ENCODE data around the gene EMILIN1.
A peak's percentile ranks its signal among the peaks of the same experiment; 100 is the strongest.
"Not testable (repeated sequence)": the region's sequence is repeated elsewhere in the genome, so short reads cannot be mapped to it uniquely, and the experiment has no call there.

Gene EMILIN1

DNA sequence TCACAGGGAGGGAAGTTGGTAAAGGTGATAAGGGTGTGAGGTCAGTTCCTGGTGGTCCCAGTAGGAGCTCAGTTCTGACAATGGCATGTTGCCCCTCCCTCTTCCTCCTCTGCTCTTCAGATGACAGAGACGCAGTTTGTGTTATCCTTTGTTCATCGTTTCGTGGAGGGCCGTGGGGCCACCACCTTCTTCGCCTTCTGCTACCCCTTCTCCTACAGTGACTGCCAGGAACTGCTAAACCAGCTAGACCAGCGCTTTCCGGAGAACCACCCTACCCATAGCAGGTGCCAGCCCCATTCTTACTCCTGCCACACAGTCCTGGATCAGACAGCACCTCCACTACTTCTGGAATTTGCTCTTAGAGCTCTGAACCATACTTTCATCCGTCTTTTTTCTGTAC is 24.6 kb upstream of the EMILIN1 start:
- DNase-seq (ENCODE audit: extremely low read depth in 1 of 2, low read depth in 1 of 2): no peak

- DNase-seq (ENCODE audit: extremely low read depth in 1 of 2, low read depth in 1 of 2): no peak
Measured at GRCh38 chr2:27054721-27055120, 23.7 kb upstream of the EMILIN1 start.

DNA sequence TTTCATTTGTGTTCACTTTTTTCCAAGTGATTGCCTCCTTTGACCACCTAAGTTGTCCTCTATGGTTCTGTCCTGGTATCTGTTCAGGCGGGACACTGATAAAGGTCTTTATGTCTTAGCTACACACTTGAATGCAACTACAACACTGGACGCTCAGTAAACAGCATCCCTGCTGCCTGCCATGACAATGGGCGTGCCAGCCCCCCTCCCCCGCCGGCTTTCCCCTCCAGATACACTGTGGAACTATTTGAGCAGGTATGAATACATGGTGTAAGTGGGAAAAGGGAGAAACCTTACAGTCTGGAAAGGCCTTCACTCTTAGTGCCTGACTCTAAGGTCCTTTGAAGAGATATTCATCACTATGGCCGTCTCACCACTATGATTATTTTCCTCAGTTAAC is 21.2 kb upstream of the EMILIN1 start:
- DNase-seq (ENCODE audit: extremely low read depth in 1 of 2, low read depth in 1 of 2): no peak

DNA sequence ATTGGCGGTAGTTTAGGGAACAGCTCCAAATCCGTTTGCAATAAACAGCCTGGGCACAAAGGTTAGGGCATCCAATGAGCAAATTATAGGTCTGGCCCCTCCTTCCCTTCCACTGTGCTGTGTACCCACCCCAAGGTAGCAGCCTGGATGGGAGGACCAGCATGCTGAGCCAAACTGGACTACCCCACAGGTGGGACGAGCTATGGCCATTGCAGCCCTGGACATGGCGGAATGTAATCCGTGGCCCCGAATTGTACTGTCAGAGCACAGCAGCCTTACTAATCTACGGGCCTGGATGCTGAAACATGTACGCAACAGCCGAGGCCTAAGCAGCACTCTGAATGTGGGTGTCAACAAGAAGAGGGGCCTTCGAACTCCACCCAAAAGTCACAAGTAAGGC is 20.2 kb upstream of the EMILIN1 start:
- no peak for DNase-seq (ENCODE audit: extremely low read depth in 1 of 2, low read depth in 1 of 2)

- DNase-seq (ENCODE audit: extremely low read depth in 1 of 2, low read depth in 1 of 2): no peak
Measured at GRCh38 chr2:27059141-27059820, 19.1 kb upstream of the EMILIN1 start.

- DNase-seq (ENCODE audit: extremely low read depth in 1 of 2, low read depth in 1 of 2): no peak
Measured at GRCh38 chr2:27060323-27060722, 18.1 kb upstream of the EMILIN1 start.

- no peak for DNase-seq (ENCODE audit: extremely low read depth in 1 of 2, low read depth in 1 of 2)
Measured at GRCh38 chr2:27065128-27065527, 13.3 kb upstream of the EMILIN1 start.

DNA sequence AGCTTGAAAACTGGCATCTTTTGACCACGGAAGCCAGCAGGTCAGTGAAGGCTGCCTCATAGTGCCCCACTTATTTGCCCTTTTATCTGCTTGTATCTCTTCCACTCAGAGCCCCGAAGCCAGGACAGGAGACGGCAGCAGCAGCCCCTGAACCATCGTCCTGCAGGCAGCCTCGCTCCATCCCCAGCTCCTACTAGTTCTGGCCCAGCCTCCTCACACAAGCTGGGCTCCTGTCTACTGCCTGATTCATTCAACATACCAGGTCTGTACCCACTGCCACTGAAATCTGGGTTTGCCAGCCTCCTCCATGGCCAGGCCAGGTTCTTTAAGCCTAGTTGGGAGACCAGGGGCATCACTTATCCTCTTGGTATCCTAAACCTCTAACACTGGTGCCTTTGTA is 11.0 kb upstream of the EMILIN1 start:
- no peak for DNase-seq (ENCODE audit: extremely low read depth in 1 of 2, low read depth in 1 of 2)

- DNase-seq (ENCODE audit: extremely low read depth in 1 of 2, low read depth in 1 of 2): no peak
Measured at GRCh38 chr2:27069436-27069835, 9.0 kb upstream of the EMILIN1 start.

DNA sequence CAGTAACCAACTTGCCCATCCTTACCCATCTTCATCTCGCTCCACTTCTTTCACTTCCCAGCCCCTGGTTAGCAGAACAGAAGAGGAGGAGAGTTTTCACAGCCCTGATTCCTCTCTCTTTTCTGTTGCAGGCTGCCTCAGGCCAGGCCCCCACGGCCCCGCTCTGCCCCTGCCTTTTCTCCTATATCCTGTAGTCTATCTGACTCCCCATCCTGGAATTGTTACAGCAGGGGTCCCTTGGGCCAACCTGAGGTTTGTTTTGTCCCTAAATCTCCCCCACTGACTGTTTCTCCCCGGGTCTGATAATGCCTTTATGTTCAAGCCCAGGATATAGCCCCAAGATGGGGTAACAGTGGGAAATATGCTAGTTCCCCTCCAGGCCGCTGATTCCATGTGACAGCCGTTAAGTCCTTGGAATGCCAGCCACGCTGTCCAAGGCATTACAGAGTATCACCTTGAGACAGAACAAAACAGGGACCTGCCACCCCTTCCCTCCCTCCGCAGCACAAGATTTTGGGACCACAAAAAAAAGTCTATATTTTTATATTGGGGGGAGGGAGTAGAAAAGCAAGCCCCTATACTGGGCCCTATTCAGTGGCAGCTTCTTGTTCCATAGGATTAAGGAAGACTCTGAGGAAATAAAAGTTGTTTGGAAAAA is 8.3 kb upstream of the EMILIN1 start:
- DNase-seq (ENCODE audit: extremely low read depth in 1 of 2, low read depth in 1 of 2): no peak

DNA sequence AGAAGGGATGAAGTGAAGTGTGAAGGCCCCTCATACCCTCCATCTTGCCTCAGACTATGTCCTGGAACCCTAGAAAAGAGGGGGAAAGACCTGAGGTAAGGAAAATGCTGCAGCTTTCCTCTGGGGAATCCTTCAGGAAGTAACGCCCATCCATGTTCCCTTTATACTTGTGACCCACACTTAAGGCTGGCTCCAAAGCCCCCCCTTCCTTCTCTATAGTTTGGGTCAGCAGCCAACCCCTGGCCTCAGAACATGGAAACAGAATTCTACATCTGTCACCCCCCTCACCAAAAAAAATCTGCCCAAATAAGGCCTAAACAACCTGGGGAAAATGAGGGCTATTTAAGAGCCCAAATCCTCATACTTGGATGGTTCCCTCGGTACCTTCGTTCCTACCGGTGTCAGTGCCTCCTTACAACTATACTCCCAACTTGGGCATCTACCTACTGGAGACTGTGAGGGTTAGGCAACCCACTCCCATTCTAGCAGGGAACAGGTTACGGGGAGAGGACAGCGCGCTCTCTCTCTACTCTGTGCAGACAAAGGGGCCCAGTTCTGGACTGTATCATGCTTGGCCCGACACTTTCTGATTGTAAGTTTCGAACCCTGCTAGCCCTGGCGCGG is 7.7 kb upstream of the EMILIN1 start:
- no peak for DNase-seq (ENCODE audit: extremely low read depth in 1 of 2, low read depth in 1 of 2)

DNA sequence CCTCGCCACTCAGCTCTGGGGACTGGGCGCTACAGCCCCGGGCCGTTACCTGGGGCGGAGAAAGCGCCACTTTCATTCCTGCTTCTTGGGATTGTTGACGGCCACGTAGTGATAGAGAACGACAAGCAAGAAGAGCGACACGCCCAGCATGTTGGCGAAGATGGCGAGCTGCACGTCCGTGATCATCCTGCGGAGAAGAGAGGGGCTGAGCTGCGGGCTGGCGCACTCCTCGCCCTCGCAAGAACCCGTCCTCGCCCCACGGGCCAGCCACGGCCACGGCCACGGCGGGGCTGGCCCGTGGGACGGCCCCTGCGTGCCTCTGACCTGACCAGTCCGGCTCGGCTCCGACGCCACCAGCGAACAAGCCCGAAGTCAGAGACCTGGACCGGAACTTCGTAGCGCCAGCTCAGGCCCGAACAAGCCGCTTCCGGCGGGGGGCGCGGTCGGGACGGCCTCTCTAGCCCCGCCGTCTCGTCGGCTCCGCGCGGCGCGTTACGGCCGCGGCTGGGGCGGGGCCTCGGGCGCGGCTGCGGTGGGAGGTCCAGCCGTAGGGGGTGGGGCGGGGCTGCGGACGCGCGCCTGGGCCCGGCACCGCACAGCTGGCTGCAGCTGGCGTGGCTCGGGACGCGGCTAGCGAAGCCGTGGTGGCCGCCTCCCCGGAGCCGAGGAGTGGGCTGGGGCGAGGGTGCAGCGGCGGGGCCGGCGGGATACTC is 7.0 kb upstream of the EMILIN1 start, which contains the start of gene OST4:
Gene OST4, minus strand, starts transcription at position 378 of the 713 bp plus-strand sequence.
- DNase-seq (ENCODE audit: extremely low read depth in 1 of 2, low read depth in 1 of 2): peak; percentile 85 to 87

DNA sequence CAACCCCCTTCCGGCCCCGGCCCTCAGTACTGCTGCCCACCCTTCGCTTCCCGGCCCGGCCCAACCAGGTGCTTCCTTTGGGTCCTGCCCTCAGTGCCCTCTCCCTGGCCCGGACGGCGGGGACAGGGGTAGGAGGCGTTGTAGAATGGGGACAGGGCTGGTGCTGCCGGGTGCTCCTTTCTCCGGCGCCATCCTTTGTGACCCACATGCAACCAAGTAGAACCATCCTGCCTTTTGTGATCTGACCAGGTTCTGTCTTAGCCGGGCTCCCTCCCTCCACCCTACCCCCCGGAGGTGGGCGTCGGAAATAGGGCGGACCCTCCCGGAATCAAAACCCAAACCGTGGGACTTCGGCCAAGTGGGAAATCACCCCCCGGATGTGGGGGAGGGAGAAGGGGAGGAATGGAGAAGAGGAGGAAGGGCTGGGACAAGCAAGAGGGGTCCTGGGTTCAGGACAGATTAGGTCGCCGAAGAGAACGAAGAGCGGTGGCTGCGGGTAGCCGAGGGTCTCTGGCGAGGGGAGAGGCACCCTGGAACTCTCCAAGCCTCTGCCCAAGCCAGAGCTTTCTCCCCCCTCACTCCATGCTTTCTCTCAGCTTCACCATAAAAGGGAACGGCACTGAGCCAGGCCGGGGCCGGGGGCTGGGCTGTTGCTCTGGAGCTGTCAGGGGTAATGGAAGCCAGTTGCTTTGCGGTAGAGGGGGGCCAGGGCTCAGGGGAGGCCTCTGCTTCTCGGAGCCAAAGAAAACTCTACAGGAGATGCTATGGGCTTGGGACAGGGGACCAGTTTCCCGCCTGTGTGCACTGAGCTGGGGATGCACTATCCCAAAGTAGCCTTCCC is 6.2 kb upstream of the EMILIN1 start:
- DNase-seq (ENCODE audit: extremely low read depth in 1 of 2, low read depth in 1 of 2): no peak

DNA sequence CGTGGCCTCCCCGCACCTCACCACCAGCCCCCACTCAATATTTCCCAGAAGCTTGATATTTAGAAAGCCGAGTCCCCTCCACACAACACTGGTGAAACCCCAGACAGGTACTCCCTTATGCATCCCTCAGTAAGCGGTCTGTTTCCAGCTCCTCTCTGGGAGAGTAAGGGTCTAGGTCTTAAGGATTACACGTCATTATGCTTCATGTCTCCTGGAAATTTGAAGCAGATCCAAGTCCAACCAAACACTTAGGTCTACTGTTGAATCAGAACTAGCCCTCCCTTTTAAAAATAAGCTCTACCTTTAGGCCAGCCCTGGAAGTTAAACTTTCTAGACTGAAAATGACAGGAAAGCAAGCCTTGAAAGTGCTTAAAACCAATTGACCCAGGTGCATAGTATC is 5.5 kb upstream of the EMILIN1 start:
- DNase-seq (ENCODE audit: extremely low read depth in 1 of 2, low read depth in 1 of 2): no peak

DNA sequence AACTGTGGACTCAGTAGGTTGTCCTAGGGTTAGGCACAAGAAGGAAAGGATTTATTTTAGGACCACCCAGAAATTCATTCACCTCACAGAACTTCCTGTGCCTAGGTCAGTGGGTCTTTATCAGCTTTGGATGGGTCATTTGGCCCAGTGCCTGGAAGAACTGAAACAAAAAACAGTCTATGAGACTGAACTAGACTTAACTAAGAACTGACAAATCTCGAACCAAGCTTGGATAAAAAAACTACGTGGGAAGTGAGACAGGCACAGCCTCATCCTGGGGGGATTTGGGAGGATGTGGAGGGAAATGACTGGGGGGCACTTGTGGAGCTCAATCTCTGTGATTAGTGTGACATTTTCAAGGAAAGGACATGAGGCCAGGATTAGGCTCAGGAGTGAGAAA is 4.6 kb upstream of the EMILIN1 start:
- no peak for DNase-seq (ENCODE audit: extremely low read depth in 1 of 2, low read depth in 1 of 2)

DNA sequence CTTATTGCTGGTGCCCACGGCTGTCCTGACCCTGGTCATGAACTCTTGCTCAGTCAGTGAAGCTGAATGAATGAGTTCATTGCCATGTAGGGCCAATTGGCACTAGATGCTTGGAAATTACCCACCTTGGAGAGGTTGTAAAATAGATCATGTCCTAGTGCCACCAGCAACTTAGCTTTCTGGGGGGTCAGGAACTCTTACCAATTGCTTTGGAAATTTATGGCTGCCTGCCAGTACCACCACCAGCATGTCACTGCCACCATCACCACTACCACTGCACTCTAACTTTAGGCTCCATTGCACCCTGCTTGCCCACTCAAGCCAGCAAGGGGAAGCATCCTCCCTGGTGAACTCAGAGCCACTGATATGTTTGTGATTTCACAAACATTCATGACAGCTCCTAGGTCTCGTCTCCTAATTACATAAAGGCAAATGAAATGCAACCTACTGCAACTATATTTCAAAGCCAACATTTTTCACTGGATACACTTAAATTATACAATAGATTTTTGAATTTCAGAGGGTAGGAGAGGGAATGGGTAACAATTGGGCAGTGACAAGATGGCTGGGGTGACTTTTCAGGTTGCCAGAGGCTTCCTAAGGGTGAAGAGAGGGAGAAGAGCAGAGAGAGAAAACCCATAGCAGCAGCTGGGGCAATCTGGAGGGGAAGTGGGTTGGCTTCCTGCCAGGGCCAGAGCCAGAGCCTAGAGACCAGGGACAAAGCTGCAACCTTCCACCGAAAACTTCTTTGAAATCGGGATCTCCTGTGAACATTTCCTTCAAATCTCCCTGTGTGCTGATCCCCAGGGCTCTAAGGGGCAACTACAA is 3.5 kb upstream of the EMILIN1 start:
- DNase-seq (ENCODE audit: extremely low read depth in 1 of 2, low read depth in 1 of 2): no peak

- not testable (repeated sequence) for DNase-seq (ENCODE audit: extremely low read depth in 1 of 2, low read depth in 1 of 2)
Measured at GRCh38 chr2:27075566-27075871, 2.9 kb upstream of the EMILIN1 start.

DNA sequence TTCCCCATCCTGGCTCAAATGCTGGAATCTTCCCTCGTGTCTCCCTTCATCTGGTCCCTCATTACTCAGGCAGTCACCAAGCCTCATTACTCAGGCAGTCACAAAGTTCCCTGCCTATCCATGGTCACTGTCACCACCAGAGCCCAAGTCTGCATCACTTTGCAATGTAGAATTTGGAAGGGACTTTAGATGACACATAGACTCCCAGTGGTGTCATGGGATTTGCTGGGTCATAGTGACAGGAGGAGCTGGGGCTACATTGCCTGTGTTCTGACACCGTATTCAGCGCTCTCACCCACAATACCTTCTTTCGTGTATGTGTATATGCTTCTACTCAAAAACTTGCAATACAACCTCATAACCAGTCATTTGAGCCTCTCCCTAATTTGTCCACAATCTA is 2.1 kb upstream of the EMILIN1 start:
- no peak for DNase-seq (ENCODE audit: extremely low read depth in 1 of 2, low read depth in 1 of 2)

GRCh38 chr2:27077231-27077630 is 1.2 kb upstream of the EMILIN1 start:
- DNase-seq (ENCODE audit: extremely low read depth in 1 of 2, low read depth in 1 of 2): no peak

Measured in stimulated activated CD8-positive, alpha-beta memory T cell treated with anti-CD3 and anti-CD28 coated beads, Interleukin-7, amount 100 ng/mL, for 48 hours (primary cell).